ENCODE data around the gene KRT13. TPM values are rescaled to one million over a fixed set of nuclear protein-coding genes. Genes with fewer than 3 reads are reported as not detected.

The KRT13 gene
- total RNA-seq, 3 donors from 2014 or later = 1.6 TPM; not detected in 2

DNA sequence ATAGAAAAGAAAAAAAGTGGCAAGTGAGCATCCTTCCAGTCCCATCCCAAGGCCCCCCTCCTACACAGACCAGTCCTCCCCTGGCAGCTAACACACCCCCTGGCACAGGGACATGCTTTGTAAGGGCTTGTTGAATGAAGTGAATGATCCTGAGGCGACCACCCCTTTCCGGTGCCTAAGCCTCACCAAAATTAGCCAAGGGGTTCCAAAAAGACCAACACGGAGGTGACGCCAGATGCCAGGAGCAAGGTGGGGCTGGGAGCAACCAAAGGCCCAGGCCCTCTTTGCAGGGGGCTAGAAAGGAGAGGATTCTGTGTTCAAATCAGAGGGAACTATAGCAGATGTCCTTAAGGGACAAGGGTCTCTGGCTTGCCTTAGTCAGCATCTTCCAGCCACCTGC is 30.0 kb downstream of the KRT13 start:
- no peak for DNase-seq (ENCODE audit: low spot score in 2 of 2)
- Histone ChIP-seq H3K27me3 (no peaks in the 10 kb centered on the region), H3K4me3 (no peak overlapping the region), H3K4me1 (no peaks in the 10 kb centered on the region), H3K36me3 (no peaks in the 10 kb centered on the region), H3K9me3 (peaks cover 5 to 7% of the 10 kb centered on the region in 2 donors), H3K27ac (no peak overlapping the region)
- intact Hi-C loops (cut with DNase I; ENCODE audit: low total_unique reads) = no loop called here
- TF ChIP-seq, protein P1, sequence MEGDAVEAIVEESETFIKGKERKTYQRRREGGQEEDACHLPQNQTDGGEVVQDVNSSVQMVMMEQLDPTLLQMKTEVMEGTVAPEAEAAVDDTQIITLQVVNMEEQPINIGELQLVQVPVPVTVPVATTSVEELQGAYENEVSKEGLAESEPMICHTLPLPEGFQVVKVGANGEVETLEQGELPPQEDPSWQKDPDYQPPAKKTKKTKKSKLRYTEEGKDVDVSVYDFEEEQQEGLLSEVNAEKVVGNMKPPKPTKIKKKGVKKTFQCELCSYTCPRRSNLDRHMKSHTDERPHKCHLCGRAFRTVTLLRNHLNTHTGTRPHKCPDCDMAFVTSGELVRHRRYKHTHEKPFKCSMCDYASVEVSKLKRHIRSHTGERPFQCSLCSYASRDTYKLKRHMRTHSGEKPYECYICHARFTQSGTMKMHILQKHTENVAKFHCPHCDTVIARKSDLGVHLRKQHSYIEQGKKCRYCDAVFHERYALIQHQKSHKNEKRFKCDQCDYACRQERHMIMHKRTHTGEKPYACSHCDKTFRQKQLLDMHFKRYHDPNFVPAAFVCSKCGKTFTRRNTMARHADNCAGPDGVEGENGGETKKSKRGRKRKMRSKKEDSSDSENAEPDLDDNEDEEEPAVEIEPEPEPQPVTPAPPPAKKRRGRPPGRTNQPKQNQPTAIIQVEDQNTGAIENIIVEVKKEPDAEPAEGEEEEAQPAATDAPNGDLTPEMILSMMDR (IDR thresholded peaks at IDR 0.05) = no peak
- TF ChIP-seq POLR2AphosphoS5 (IDR thresholded peaks at IDR 0.05) = no peak
- TF ChIP-seq POLR2A (IDR thresholded peaks at IDR 0.05) = no peak

DNA sequence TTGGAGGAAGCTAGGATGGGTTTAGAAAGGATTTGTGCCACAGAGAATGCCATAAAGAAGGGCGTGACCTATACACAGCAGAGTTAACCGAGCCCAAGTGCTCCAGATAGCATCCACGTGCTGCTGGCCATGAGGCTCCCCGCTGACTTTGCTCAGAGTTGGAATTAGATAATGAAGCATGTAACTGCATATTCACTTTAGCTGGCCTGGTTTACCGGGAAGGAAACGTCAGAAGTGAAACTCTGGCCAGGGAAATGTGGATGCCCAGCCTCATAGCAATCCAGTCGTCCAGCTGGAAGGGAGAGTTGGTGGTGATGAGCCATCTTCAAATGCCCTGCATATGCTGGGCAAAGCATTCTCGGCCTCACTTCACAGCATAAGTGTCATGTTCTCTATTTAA is 30.5 kb downstream of the KRT13 start:
- no peak for DNase-seq (ENCODE audit: low spot score in 2 of 2)
- H3K27me3 ChIP-seq = no peaks in the 10 kb centered on the region
- no peaks in the 10 kb centered on the region for H3K4me1 ChIP-seq
- no peaks in the 10 kb centered on the region for H3K36me3 ChIP-seq
- H3K27ac ChIP-seq = no peak overlapping the region
- no peak overlapping the region for H3K4me3 ChIP-seq
- H3K9me3 ChIP-seq = peaks cover 5 to 7% of the 10 kb centered on the region in 2 donors
- TF ChIP-seq, protein P1 (IDR thresholded peaks at IDR 0.05) = no peak
- TF ChIP-seq POLR2AphosphoS5 (IDR thresholded peaks at IDR 0.05) (no peak), POLR2A (IDR thresholded peaks at IDR 0.05) (no peak)
- intact Hi-C loops (cut with DNase I; ENCODE audit: low total_unique reads) = no loop called here

DNA sequence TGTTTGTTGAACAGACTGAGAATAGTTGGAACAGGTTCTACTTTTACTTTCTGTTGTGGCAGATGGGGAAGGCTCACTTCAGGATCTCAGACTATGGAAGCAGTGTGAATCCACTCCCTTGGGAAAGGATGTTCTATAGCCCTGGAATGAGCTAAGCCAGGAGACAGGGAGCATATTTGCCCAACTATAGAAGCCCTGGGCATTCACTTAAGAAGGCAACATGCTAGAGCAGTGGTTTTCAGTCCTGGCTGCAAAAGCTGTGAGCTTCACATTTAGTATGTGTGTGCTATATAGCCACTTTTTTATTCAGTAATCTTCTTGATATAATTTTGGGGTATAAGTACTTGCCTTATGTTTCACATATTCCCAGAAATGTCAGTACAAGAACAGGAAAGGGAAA is 37.1 kb downstream of the KRT13 start:
- no peaks in the 10 kb centered on the region for H3K4me1 ChIP-seq
- no peaks in the 10 kb centered on the region for H3K36me3 ChIP-seq
- TF ChIP-seq POLR2A (IDR thresholded peaks at IDR 0.05) (no peak), POLR2AphosphoS5 (IDR thresholded peaks at IDR 0.05) (no peak)
- TF ChIP-seq, protein P1 (IDR thresholded peaks at IDR 0.05) = no peak
- intact Hi-C loops (cut with DNase I; ENCODE audit: low total_unique reads) = no loop called here
- H3K27ac ChIP-seq = peak overlapping the region in 1 of 2 donors; percentile 58
- no peak for DNase-seq (ENCODE audit: low spot score in 2 of 2)
- peaks cover 5 to 7% of the 10 kb centered on the region in 2 donors for H3K9me3 ChIP-seq
- no peaks in the 10 kb centered on the region for H3K27me3 ChIP-seq
- no peak overlapping the region for H3K4me3 ChIP-seq

DNA sequence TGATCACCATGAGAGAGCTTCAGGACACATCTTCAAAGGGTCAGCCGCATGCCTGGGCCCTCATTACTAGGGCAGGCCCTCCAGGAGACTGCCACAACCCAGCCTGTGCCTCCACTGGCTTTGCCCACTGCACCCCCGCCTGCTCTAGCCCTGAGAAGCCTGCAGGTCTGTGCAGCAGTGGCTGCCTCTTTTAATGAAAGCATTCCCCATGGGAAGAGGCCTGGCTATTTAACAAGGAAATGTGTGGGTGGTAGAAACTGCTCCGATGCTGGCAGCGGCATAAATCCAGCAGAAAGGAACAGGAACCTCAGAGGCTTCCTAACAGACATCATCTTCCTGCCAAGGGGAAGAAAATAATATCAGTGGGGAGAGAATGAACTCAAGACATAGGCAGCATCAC is 37.9 kb downstream of the KRT13 start:
- H3K4me1 ChIP-seq = no peaks in the 10 kb centered on the region

DNA sequence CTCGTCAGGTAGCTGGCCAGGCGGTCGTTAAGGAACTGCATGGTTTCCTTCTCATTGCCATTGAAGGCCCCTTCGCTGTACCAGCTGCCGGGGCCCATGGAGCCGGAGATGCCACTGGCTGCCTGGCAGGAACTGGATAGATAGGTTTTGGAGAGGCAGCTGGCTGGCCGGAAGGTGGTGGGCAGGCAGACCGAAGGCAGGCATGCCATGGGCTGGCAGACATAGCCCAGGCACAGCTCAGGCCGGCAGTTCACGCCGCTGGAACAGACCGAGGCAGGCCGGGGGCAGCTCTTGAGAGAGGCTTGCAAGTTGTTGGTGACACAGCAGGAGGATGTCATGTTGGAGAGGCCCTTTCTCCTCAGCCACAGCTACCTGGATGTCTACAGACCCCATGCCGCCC is 38.4 kb downstream of the KRT13 start, which contains the start of gene KRT32:
KRT32 (minus strand) TSS at position 399 of the 400 bp plus-strand sequence; CDS start at position 338, 61 bp downstream.
- no peak within 1 kb of the TSS for H3K4me3 ChIP-seq
- H3K27me3 ChIP-seq = no peaks in the 10 kb centered on the region
- H3K9me3 ChIP-seq = peaks cover 2 to 3% of the 10 kb centered on the region in 2 donors
- peak within 1 kb of the TSS; percentile 52 to 58 for H3K27ac ChIP-seq
- H3K4me1 ChIP-seq = no peaks in the 10 kb centered on the region
- intact Hi-C loops (cut with DNase I; ENCODE audit: low total_unique reads) = no loop called here
- no peaks in the 10 kb centered on the region for H3K36me3 ChIP-seq
- no peak for DNase-seq (ENCODE audit: low spot score in 2 of 2)
- TF ChIP-seq, protein P1 (IDR thresholded peaks at IDR 0.05) = no peak
- TF ChIP-seq POLR2A (IDR thresholded peaks at IDR 0.05) (no peak), POLR2AphosphoS5 (IDR thresholded peaks at IDR 0.05) (no peak)

More for the DNA sequence above, 37.9 kb downstream of the KRT13 start:
- no peaks in the 10 kb centered on the region for H3K27me3 ChIP-seq
- H3K27ac ChIP-seq = peak overlapping the region; percentile 52 to 58
- intact Hi-C loops (cut with DNase I; ENCODE audit: low total_unique reads) = no loop called here
- no peaks in the 10 kb centered on the region for H3K36me3 ChIP-seq
- peak in 1 of 2 donors; percentile 57 for DNase-seq (ENCODE audit: low spot score in 2 of 2)
- no peak for TF ChIP-seq POLR2A (IDR thresholded peaks at IDR 0.05)
- TF ChIP-seq, protein P1 (IDR thresholded peaks at IDR 0.05) = no peak
- TF ChIP-seq POLR2AphosphoS5 (IDR thresholded peaks at IDR 0.05) = no peak
- H3K4me3 ChIP-seq = no peak overlapping the region
- H3K9me3 ChIP-seq = peaks cover 5 to 7% of the 10 kb centered on the region in 2 donors

Data from breast epithelium (tissue), 4 donors.